ENCODE measurements around the gene TAS2R40.

The TAS2R40 gene

GRCh38 chr7:143221737-143222136, at the start of gene TAS2R40:
TSS of gene TAS2R40 (plus strand) at chr7:143222037. CDS start at chr7:143222079, 42 bp downstream.
- TF ChIP-seq GATA3 (IDR thresholded peaks at IDR 0.05; ENCODE audit: low read depth, low read length) (no peak), GATA2 (IDR thresholded peaks at IDR 0.05; ENCODE audit: low read depth, low read length) (no peak)

GRCh38 chr7:143172354-143172753, 49.5 kb upstream of the TAS2R40 start:
- TF ChIP-seq GATA3 (IDR thresholded peaks at IDR 0.05; ENCODE audit: low read depth, low read length) (no peak), GATA2 (IDR thresholded peaks at IDR 0.05; ENCODE audit: low read depth, low read length) (no peak)

GRCh38 chr7:143176128-143176527, 45.7 kb upstream of the TAS2R40 start:
- TF ChIP-seq GATA3 (IDR thresholded peaks at IDR 0.05; ENCODE audit: low read depth, low read length) (no peak), GATA2 (IDR thresholded peaks at IDR 0.05; ENCODE audit: low read depth, low read length) (no peak)

GRCh38 chr7:143177374-143178119, 44.3 kb upstream of the TAS2R40 start:
- TF ChIP-seq GATA2 (IDR thresholded peaks at IDR 0.05; ENCODE audit: low read depth, low read length) (no peak), GATA3 (IDR thresholded peaks at IDR 0.05; ENCODE audit: low read depth, low read length) (no peak)

GRCh38 chr7:143181349-143181748, 40.5 kb upstream of the TAS2R40 start:
- no peak for TF ChIP-seq GATA3 (IDR thresholded peaks at IDR 0.05; ENCODE audit: low read depth, low read length)
- TF ChIP-seq GATA2 (IDR thresholded peaks at IDR 0.05; ENCODE audit: low read depth, low read length), result no peak

- TF ChIP-seq GATA3 (IDR thresholded peaks at IDR 0.05; ENCODE audit: low read depth, low read length), result no peak
- TF ChIP-seq GATA2 (IDR thresholded peaks at IDR 0.05; ENCODE audit: low read depth, low read length), result no peak
These were observed 38.8 kb upstream of the TAS2R40 start, which contains the start of gene TAS2R39 for GRCh38 chr7:143183024-143183423. TSS of gene TAS2R39 (plus strand) at chr7:143183419. CDS start at chr7:143183419, 0 bp downstream.

- TF ChIP-seq GATA2 (IDR thresholded peaks at IDR 0.05; ENCODE audit: low read depth, low read length) (no peak), GATA3 (IDR thresholded peaks at IDR 0.05; ENCODE audit: low read depth, low read length) (no peak)
These were observed 36.3 kb upstream of the TAS2R40 start for GRCh38 chr7:143185551-143185950.

GRCh38 chr7:143188994-143189393, 32.8 kb upstream of the TAS2R40 start:
- TF ChIP-seq GATA3 (IDR thresholded peaks at IDR 0.05; ENCODE audit: low read depth, low read length), result no peak
- TF ChIP-seq GATA2 (IDR thresholded peaks at IDR 0.05; ENCODE audit: low read depth, low read length), result no peak

- no peak for TF ChIP-seq GATA3 (IDR thresholded peaks at IDR 0.05; ENCODE audit: low read depth, low read length)
- no peak for TF ChIP-seq GATA2 (IDR thresholded peaks at IDR 0.05; ENCODE audit: low read depth, low read length)
These were observed 28.0 kb upstream of the TAS2R40 start for GRCh38 chr7:143193880-143194279.

- TF ChIP-seq GATA2 (IDR thresholded peaks at IDR 0.05; ENCODE audit: low read depth, low read length), result no peak
- no peak for TF ChIP-seq GATA3 (IDR thresholded peaks at IDR 0.05; ENCODE audit: low read depth, low read length)
These were observed 22.8 kb upstream of the TAS2R40 start for GRCh38 chr7:143199040-143199439.

- TF ChIP-seq GATA2 (IDR thresholded peaks at IDR 0.05; ENCODE audit: low read depth, low read length) (no peak), GATA3 (IDR thresholded peaks at IDR 0.05; ENCODE audit: low read depth, low read length) (no peak)
These were observed 19.7 kb upstream of the TAS2R40 start for GRCh38 chr7:143202161-143202560.

- no peak for TF ChIP-seq GATA3 (IDR thresholded peaks at IDR 0.05; ENCODE audit: low read depth, low read length)
- TF ChIP-seq GATA2 (IDR thresholded peaks at IDR 0.05; ENCODE audit: low read depth, low read length), result no peak
These were observed 18.5 kb upstream of the TAS2R40 start for GRCh38 chr7:143203386-143203785.

GRCh38 chr7:143205560-143206293, 16.1 kb upstream of the TAS2R40 start:
- TF ChIP-seq GATA2 (IDR thresholded peaks at IDR 0.05; ENCODE audit: low read depth, low read length), result no peak
- TF ChIP-seq GATA3 (IDR thresholded peaks at IDR 0.05; ENCODE audit: low read depth, low read length), result no peak

GRCh38 chr7:143210541-143210940, 11.3 kb upstream of the TAS2R40 start:
- no peak for TF ChIP-seq GATA3 (IDR thresholded peaks at IDR 0.05; ENCODE audit: low read depth, low read length)
- TF ChIP-seq GATA2 (IDR thresholded peaks at IDR 0.05; ENCODE audit: low read depth, low read length), result no peak

All from SH-SY5Y (cell line).